Fibroblast of lung (primary cell): ENCODE measurements around the gene SLC8A3. TPM values are rescaled to one million over a fixed set of nuclear protein-coding genes. Genes with fewer than 3 reads are reported as not detected.

Source experiments
- DNase-seq, 2 donors: peaks; one replicate each; pipeline versions ENCODE4 v3.0.0 to v3.0.0-alpha.2; 2010; ENCODE audit warnings: low read depth in 2 of 2
- H2AFZ ChIP-seq: 2 replicates; pipeline ENCODE4 v1.5.1; 2012; ENCODE audit warnings: low read length, control low read depth, inconsistent platforms
- H3K27ac ChIP-seq: 2 replicates; pipeline ENCODE4 v1.5.1; 2011; ENCODE audit warnings: low read length, control low read depth; ENCODE audit not compliant: insufficient read depth
- H3K27me3 ChIP-seq: 2 replicates; pipeline ENCODE4 v1.5.1; 2011; ENCODE audit warnings: mild to moderate bottlenecking, low read length; ENCODE audit not compliant: control insufficient read depth, insufficient read depth
- H3K36me3 ChIP-seq: 2 replicates; pipeline ENCODE4 v1.5.1; 2011; ENCODE audit warnings: low read length; ENCODE audit not compliant: control insufficient read depth, insufficient read depth
- H3K4me1 ChIP-seq: 2 replicates; pipeline ENCODE4 v1.5.1; 2011; ENCODE audit warnings: low read length; ENCODE audit not compliant: control insufficient read depth, insufficient read depth; ENCODE audit errors: extremely low read depth
- H3K4me2 ChIP-seq: 2 replicates; pipeline ENCODE4 v1.5.1; 2011; ENCODE audit warnings: low read length, control low read depth; ENCODE audit not compliant: insufficient read depth; ENCODE audit errors: extremely low read depth
- H3K4me3 ChIP-seq, 4 experiments: fragments of 200-600 bp in 1 of 4; sonication (generic) in 1 of 4; replicated peaks in 1 of 4; 2 replicates each; pipeline ENCODE4 v1.5.1; 2011 to 2016; ENCODE audit warnings: low read length in 4 of 4, low read depth in 3 of 4, mild to moderate bottlenecking in 3 of 4, control low read depth in 2 of 4, inconsistent platforms in 1 of 4, mixed read lengths in 1 of 4; ENCODE audit not compliant: insufficient read depth in 1 of 4; ENCODE audit errors: control extremely low read depth in 1 of 4
- H3K79me2 ChIP-seq: 2 replicates; pipeline ENCODE4 v1.5.1; 2012; ENCODE audit warnings: mild to moderate bottlenecking, low read length, inconsistent platforms; ENCODE audit not compliant: control insufficient read depth, insufficient read depth
- H3K9ac ChIP-seq: 2 replicates; pipeline ENCODE4 v1.5.1; 2011; ENCODE audit warnings: mild to moderate bottlenecking, low read length, control low read depth; ENCODE audit not compliant: insufficient read depth
- H3K9me3 ChIP-seq: 2 replicates; pipeline ENCODE4 v1.5.1; 2012; ENCODE audit warnings: low read depth, low read length; ENCODE audit not compliant: control insufficient read depth, insufficient read depth
- H4K20me1 ChIP-seq: 2 replicates; pipeline ENCODE4 v1.5.1; 2011; ENCODE audit warnings: low read length; ENCODE audit not compliant: control insufficient read depth, insufficient read depth; ENCODE audit errors: extremely low read depth
- EZH2 ChIP-seq: IDR thresholded peaks from 2 replicates; pipeline ENCODE4 v1.5.1; 2012; ENCODE audit warnings: low read length, control low read depth, mild to moderate bottlenecking; ENCODE audit errors: missing control alignments
- polyA plus RNA-seq, 2 donors: library from polyadenylated mRNA; depleted of rRNA in 1 of 2; stranded (reverse) in 1 of 2; unstranded in 1 of 2; fragments of >200 nt; gene quantifications; 2 replicates each; pipeline ENCODE4 v1.2.1, GENCODE V29; 2011 to 2012; ENCODE audit warnings: missing spikeins in 1 of 2
- total RNA-seq: library from RNA; depleted of rRNA; stranded (reverse); fragments of >200 nt; gene quantifications from 2 replicates; pipeline ENCODE4 v1.2.1, GENCODE V29; 2014
- TF ChIP-seq, protein P1 (sequence below), 2 donors: IDR thresholded peaks in 1 of 2; conservative IDR thresholded peaks in 1 of 2; 1 replicate in 1 of 2; 2 replicates in 1 of 2; pipeline ENCODE4 v1.5.1; 2011 to 2012; ENCODE audit warnings: low read length in 2 of 2, control low read depth in 1 of 2, inconsistent platforms in 1 of 2, low read depth in 1 of 2, mild to moderate bottlenecking in 1 of 2

Gene SLC8A3
- total and polyA plus RNA-seq, 2 donors (not counting 1 experiment from before 2014, with no cell fraction given) = under 0.01 to 0.03 TPM

DNA sequence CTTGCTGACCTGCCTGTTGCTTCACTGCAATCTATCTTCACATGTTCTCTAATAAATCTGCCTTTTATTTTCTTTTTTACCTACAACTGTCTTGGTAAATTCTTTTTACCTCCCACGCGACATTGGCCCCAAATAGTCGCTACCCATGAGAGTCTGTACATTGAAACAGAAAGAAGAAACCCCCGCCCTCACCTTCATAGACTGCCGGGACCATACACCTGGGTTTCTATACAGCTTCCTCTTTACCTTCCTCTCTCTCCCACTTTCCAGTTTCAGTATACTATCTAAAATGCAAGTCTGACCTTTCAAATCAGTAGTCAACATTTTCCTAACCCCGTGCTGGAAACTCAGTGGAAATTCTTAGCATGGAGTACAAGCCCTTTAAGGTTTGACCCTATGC is 4.8 kb downstream of the SLC8A3 start:
- Histone ChIP-seq H3K27me3 (no peaks in the 10 kb centered on the region), H2AFZ (no peak overlapping the region), H3K79me2 (no peaks in the 10 kb centered on the region), H3K27ac (no peak overlapping the region), H3K36me3 (no peaks in the 10 kb centered on the region), H3K4me1 (no peaks in the 10 kb centered on the region), H4K20me1 (no peaks in the 10 kb centered on the region), H3K4me2 (no peak overlapping the region), H3K9me3 (no peaks in the 10 kb centered on the region), H3K9ac (no peak overlapping the region), H3K4me3 (no peak overlapping the region)
- TF ChIP-seq EZH2 = no peak
- TF ChIP-seq, protein P1, sequence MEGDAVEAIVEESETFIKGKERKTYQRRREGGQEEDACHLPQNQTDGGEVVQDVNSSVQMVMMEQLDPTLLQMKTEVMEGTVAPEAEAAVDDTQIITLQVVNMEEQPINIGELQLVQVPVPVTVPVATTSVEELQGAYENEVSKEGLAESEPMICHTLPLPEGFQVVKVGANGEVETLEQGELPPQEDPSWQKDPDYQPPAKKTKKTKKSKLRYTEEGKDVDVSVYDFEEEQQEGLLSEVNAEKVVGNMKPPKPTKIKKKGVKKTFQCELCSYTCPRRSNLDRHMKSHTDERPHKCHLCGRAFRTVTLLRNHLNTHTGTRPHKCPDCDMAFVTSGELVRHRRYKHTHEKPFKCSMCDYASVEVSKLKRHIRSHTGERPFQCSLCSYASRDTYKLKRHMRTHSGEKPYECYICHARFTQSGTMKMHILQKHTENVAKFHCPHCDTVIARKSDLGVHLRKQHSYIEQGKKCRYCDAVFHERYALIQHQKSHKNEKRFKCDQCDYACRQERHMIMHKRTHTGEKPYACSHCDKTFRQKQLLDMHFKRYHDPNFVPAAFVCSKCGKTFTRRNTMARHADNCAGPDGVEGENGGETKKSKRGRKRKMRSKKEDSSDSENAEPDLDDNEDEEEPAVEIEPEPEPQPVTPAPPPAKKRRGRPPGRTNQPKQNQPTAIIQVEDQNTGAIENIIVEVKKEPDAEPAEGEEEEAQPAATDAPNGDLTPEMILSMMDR (conservative IDR thresholded peaks at IDR 0.05 in 1 of 2, IDR thresholded peaks at IDR 0.05 in 1 of 2; ENCODE audit: low read depth in 1 of 2, low read length in 2 of 2) = no peak
- DNase-seq = no peak

DNA sequence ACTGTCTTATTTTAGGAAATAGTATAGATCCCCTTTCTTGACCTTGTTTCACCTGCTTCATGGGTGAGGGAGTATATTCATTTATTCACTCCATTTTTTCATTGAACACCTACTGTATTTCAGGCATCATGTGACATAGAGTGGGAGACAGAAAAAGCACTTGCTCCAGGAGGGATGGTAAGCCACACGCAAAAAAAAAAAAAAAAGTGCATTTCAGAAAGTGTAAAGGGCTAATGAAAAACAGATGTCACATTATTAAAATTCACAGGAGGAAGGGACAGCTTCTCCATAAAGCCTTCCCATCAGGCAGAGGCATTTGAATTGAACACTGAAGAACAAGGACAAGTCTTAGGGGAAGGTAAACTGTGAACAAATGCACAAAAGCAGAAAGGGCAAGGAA is 7.5 kb downstream of the SLC8A3 start:
- H3K27ac ChIP-seq = no peak overlapping the region
- DNase-seq = no peak

DNA sequence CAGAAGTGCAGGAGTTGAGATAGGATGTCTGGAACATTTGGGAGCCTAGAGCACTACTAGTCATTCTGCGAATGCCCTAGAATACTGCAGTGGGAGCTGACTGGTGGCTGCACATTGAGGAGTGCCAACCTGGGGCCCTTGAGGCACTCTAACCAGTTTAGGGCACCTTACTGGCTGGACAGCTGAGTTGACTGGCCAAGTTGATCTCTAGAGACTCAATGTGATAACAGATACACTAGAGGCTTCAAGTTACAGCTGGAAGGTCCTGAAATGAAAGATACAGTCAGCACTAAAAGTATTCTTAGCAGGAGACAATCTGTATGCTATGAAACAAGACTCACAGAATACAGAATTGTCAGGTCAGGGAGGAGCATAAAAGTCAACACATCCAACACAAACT is 8.0 kb downstream of the SLC8A3 start:
- H3K79me2 ChIP-seq = no peaks in the 10 kb centered on the region

More for the DNA sequence above, 7.5 kb downstream of the SLC8A3 start:
- H2AFZ ChIP-seq = no peak overlapping the region
- H3K4me3 ChIP-seq = no peak overlapping the region
- no peaks in the 10 kb centered on the region for H3K79me2 ChIP-seq
- no peaks in the 10 kb centered on the region for H4K20me1 ChIP-seq
- no peaks in the 10 kb centered on the region for H3K27me3 ChIP-seq
- H3K4me2 ChIP-seq = no peak overlapping the region
- H3K9ac ChIP-seq = no peak overlapping the region
- H3K4me1 ChIP-seq = no peaks in the 10 kb centered on the region
- H3K36me3 ChIP-seq = no peaks in the 10 kb centered on the region
- no peak for TF ChIP-seq EZH2
- TF ChIP-seq, protein P1 (conservative IDR thresholded peaks at IDR 0.05 in 1 of 2, IDR thresholded peaks at IDR 0.05 in 1 of 2; ENCODE audit: low read depth in 1 of 2, low read length in 2 of 2) = no peak
- H3K9me3 ChIP-seq = no peaks in the 10 kb centered on the region

More for the DNA sequence above, 8.0 kb downstream of the SLC8A3 start:
- H3K4me3 ChIP-seq = no peak overlapping the region
- H3K36me3 ChIP-seq = no peaks in the 10 kb centered on the region
- no peak for DNase-seq
- H2AFZ ChIP-seq = no peak overlapping the region
- TF ChIP-seq EZH2 = no peak
- TF ChIP-seq, protein P1 (conservative IDR thresholded peaks at IDR 0.05 in 1 of 2, IDR thresholded peaks at IDR 0.05 in 1 of 2; ENCODE audit: low read depth in 1 of 2, low read length in 2 of 2) = no peak
- H3K4me2 ChIP-seq = no peak overlapping the region
- no peaks in the 10 kb centered on the region for H4K20me1 ChIP-seq
- H3K27ac ChIP-seq = no peak overlapping the region
- no peaks in the 10 kb centered on the region for H3K9me3 ChIP-seq
- H3K9ac ChIP-seq = no peak overlapping the region
- H3K27me3 ChIP-seq = no peaks in the 10 kb centered on the region
- H3K4me1 ChIP-seq = no peaks in the 10 kb centered on the region
